Neutrophil (primary cell): Measurements from ENCODE around the gene MSL2.
"Not testable (repeated sequence)": the region's sequence is repeated elsewhere in the genome, so short reads cannot be mapped to it uniquely, and the experiment has no call there.

ENCODE experiments used
- H3K27ac ChIP-seq: fragments of 200-600 bp; sonication (generic); 2 replicates; pipeline ENCODE4 v1.5.1; 2016; ENCODE audit warnings: mild to moderate bottlenecking, moderate library complexity
- H3K27me3 ChIP-seq: fragments of 200-600 bp; sonication (generic); 2 replicates; pipeline ENCODE4 v1.6.0; 2016; ENCODE audit warnings: mild to moderate bottlenecking
- H3K36me3 ChIP-seq: fragments of 200-600 bp; sonication (generic); 2 replicates; pipeline ENCODE4 v1.5.1; 2017
- H3K4me1 ChIP-seq, 2 experiments: fragments of 200-600 bp in 1 of 2; sonication (generic) in 1 of 2; 1 replicate in 1 of 2; 2 replicates in 1 of 2; pipeline versions ENCODE4 v1.5.1 to v1.6.1; 2013 to 2016; ENCODE audit warnings: low read depth in 1 of 2, low read length in 1 of 2, mild to moderate bottlenecking in 1 of 2, moderate library complexity in 1 of 2; ENCODE audit not compliant: control insufficient read depth in 1 of 2, insufficient read depth in 1 of 2
- H3K4me3 ChIP-seq, 2 experiments: fragments of 200-600 bp in 1 of 2; sonication (generic) in 1 of 2; 1 replicate in 1 of 2; 2 replicates in 1 of 2; pipeline ENCODE4 v1.5.1; 2013 to 2016; ENCODE audit warnings: low read depth in 1 of 2, low read length in 1 of 2, mild to moderate bottlenecking in 1 of 2, moderate library complexity in 1 of 2
- H3K9me3 ChIP-seq: fragments of 200-600 bp; sonication (generic); 2 replicates; pipeline ENCODE4 v1.5.1; 2016
- CTCF ChIP-seq: fragments of 200-600 bp; sonication (generic); IDR thresholded peaks from 2 replicates; pipeline ENCODE4 v1.5.1; 2016; ENCODE audit warnings: antibody characterized with exemption

Gene MSL2

DNA sequence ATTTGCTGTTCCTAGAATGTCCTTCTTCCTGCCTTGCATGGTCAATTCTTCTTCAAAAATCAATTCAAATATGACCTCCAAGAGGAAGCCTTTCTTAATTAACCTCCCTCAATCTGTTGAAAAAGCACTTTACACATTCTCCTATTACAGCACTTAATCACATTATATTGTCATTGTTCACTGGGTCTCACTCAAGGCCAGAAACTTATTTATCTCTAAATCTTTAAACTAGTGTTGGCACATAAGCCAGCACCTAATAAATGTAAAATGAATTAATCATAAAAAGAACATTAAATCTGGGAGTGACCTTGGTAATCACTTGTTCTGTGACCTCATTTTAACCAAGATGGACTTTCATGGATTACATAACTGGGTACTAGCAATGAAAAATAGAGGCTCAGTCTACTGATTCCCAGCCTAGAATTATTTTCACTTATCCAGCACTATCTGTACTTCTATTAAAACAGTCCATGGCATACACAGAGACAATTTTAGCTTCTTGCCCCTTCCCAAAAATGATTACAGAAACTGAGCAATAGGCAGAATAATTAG lies 22.1 kb downstream of the MSL2 start:
- H3K27ac ChIP-seq, result peak overlapping the region; percentile 1
- no peak for TF ChIP-seq CTCF
- no peaks in the 10 kb centered on the region for H3K36me3 ChIP-seq
- no peak overlapping the region for H3K4me3 ChIP-seq
- H3K4me1 ChIP-seq, result peaks cover 19 to 26% of the 10 kb centered on the region in 2 experiments
- H3K9me3 ChIP-seq, result no peaks in the 10 kb centered on the region
- no peaks in the 10 kb centered on the region for H3K27me3 ChIP-seq

DNA sequence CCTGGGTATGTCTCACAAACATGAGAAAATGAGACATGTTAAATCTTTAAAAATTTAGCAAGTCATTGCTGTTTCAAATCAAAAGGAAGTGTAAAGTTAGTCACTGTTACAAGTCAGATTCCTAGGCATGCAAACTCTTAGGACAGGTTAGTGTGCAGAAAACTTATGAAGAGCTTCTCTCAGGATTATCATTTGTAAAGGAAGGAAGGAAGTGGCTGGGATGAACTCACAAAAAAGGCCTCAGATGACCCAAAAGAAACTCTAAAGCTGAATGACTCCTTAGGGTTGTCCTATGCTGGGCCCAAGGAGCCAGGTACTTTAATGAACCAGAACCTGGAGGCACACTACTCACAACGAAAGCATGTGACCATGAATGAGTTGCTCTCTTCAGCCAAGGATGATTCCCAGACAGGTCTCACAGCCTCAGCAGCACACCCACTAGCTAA lies 25.0 kb downstream of the MSL2 start:
- Histone ChIP-seq H3K36me3 (no peaks in the 10 kb centered on the region), H3K4me1 (peaks cover 19 to 26% of the 10 kb centered on the region in 2 experiments), H3K9me3 (no peaks in the 10 kb centered on the region), H3K27me3 (no peaks in the 10 kb centered on the region), H3K4me3 (peak overlapping the region in 1 of 2 experiments; percentile 6), H3K27ac (peak overlapping the region; percentile 75)
- TF ChIP-seq CTCF, result no peak

DNA sequence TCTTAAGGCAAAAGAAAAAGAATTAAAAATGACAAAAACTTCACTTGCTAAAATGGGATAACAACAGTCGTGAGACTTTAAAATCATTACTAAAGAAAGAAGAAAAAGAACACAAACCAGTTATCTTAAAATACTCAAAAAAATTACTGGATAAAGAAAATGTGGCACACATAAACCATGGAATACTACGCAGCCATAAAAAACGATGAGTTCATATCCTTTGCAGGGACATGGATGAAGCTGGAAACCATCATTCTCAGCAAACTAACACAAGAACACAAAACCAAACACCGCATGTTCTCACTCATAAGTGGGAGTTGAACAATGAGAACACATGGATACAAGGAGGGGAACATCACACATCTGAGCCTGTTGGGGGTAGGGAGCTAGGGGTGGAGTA lies 27.9 kb downstream of the MSL2 start:
- H3K9me3 ChIP-seq, H3K27ac ChIP-seq, H3K4me3 ChIP-seq, H3K36me3 ChIP-seq, H3K27me3 ChIP-seq: not testable (repeated sequence)
- peaks cover 29 to 44% of the 10 kb centered on the region in 2 experiments for H3K4me1 ChIP-seq

DNA sequence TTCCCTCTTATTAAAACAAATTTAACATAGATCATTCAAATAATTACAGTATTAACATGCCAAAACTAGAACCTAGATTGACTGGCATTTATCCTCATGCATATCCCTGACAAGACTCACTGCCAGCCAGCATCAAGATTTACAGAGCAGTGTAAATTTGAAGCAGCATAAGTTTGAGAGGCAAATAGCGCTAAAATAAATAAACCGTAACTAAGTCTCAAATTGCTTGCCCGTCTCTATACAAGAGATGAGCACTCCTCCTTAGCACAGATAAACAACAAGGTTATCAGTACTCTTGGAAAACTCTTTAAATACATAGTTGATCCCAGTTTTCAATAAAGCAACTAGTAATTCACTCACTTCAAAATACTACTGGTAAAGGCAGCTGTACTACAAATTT lies 29.6 kb downstream of the MSL2 start:
- no peaks in the 10 kb centered on the region for H3K9me3 ChIP-seq
- no peak overlapping the region for H3K4me3 ChIP-seq
- H3K4me1 ChIP-seq, result peaks cover 22 to 34% of the 10 kb centered on the region in 2 experiments

GRCh38 chr3:136163607-136164006 lies 32.5 kb downstream of the MSL2 start:
- peak overlapping the region; percentile 69 for H3K27ac ChIP-seq
- not testable (repeated sequence) for H3K36me3 ChIP-seq, H3K4me3 ChIP-seq, H3K9me3 ChIP-seq, H3K27me3 ChIP-seq
- H3K4me1 ChIP-seq, result peaks cover 11 to 23% of the 10 kb centered on the region in 2 experiments

More for the DNA sequence above, 29.6 kb downstream of the MSL2 start:
- H3K27ac ChIP-seq, result no peak overlapping the region
- H3K36me3 ChIP-seq, result no peaks in the 10 kb centered on the region
- H3K27me3 ChIP-seq, result no peaks in the 10 kb centered on the region
- no peak for TF ChIP-seq CTCF

- Histone ChIP-seq H3K4me1 (peaks cover 11 to 23% of the 10 kb centered on the region in 2 experiments), H3K4me3 (no peak overlapping the region), H3K9me3 (no peaks in the 10 kb centered on the region), H3K36me3 (no peaks in the 10 kb centered on the region), H3K27ac (no peak overlapping the region), H3K27me3 (no peaks in the 10 kb centered on the region)
- TF ChIP-seq CTCF, result no peak
These were observed 33.8 kb downstream of the MSL2 start for GRCh38 chr3:136162322-136162721.
